GM19397 (cell line): Measurements from ENCODE around the gene PLN.

ENCODE experiments used
- ATAC-seq: cut with Tn5 transposase; IDR thresholded peaks from one replicate; pipeline ENCODE4 v1.9.1; 2021; ENCODE audit warnings: mild to moderate bottlenecking, moderate library complexity; ENCODE audit not compliant: unreplicated experiment

The PLN gene

DNA sequence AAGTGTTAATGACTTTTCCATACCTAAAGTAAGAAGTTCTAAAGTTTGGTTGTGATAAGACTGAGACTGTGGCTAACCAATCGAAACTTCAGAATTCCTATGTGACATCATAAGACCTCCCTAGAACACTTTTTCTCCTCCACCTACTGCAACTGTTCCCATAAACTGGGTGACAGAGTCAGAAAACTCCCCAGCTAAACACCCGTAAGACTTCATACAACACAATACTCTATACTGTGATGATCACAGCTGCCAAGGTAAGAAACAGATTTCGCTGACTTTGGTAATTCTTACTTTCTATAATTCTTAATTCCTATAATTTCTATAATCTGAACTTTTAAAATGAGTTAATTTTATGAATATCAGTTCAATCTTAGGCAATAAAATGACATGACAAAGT, at the start of gene PLN:
TSS of gene PLN (plus strand) at position 161 of the 400 bp plus-strand sequence. CDS start 10,626 bp downstream, outside the sequence.
- no peak for ATAC-seq

- ATAC-seq, result no peak
Measured at GRCh38 chr6:118500130-118501015, 47.7 kb upstream of the PLN start.

DNA sequence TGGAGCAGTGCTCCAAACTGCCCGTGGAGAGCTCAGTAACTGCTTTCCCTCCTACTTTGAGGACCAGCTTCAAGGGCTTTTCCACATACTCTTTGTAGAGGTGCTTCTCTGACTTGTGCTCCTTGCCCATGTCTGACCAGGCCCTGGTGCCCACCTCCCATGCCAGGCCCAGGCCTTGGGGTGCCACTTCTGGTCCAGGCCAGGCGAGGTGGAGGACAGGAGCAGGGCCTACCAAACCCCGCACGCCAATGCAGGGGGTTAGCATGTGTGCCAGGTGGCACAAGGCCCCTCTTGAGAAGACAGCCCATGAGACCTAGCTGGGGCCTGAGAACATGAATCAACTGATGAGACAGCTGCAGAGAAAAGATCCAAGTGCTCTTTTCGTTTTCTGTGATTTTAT, 47.0 kb upstream of the PLN start:
- ATAC-seq, result no peak

- ATAC-seq, result no peak
Measured at GRCh38 chr6:118501765-118502164, 46.3 kb upstream of the PLN start.

DNA sequence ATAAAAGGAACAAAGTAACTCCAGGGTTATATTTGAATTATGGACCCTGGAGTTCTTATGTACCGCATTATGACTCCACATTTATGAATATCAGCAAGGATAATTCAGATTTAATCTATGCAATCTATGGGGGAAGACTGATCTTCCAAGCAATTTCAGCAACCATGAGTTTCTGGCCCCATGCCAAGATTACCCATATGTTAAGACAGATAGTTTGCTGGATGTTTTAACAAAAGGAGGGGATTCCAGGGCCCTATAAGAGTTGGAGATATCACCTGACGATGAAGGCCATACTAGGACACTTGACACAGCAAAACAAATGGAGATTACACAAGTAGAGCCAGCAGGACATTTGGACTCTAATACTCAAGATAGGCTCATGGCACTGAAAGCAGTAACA, 45.9 kb upstream of the PLN start:
- no peak for ATAC-seq

DNA sequence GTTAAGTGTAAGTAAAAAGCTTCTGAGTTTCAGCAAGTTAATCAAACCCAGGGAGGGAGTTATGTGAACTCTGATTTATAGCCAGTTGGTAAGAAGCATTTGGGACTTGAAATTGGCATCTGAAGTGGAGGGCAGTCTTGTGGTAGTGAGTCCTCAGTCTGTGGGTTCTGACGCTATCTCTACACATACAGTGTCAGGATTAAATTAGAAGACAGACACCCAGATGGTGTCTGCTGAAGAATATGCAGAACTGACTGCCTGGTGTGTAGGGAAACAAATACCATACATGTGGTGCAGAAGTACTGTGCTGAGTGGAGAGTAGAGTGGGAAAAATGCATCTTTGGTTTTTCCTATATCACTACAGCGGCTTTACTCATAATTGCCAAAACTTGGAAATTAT, 43.5 kb upstream of the PLN start:
- no peak for ATAC-seq

DNA sequence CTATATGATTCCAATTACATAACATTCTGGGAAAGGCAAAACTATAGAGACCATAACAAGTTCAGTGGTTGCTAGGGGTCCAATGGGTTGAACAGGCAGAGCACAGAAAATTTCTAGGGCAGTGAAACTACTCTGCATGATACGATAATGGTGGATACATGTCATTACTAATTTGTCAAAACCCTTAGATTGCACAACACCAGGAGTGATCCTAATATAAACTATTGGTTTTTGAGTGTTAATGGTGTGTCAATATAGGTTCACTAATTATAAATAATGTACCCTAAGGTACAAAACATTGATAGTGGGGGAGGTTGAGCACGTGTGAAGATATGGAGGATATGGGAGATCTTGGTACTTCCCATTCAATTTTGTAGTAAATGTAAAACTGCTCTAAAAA, 42.4 kb upstream of the PLN start:
- ATAC-seq, result no peak

DNA sequence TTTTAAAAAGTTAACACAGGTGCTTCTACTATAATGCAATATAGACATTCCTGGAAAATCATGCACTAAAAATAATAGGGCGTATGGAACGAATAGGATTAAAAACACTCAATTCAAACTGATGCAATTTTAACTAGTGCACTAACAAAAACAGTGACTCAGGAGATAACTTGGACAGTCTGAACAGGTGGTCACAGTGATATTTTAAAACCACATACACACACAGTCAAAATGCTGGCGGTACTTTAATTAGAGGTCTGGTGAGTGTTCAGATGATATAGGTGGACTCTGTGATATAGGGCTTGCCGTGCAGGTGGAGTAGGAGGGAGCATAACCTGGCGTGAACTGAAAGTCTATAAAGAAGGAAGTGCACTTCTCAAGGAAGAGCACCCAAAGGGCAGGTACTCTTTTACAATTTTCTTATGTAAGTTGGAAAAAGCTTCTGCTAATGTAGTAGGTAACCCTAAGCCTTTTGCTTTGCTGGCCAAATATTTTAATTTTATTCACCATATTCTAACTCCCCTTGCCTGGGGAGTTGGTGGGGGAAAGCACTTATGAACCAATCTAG, 41.9 kb upstream of the PLN start:
- no peak for ATAC-seq

GRCh38 chr6:118507636-118508035, 40.5 kb upstream of the PLN start:
- no peak for ATAC-seq

GRCh38 chr6:118509009-118509617, 39.0 kb upstream of the PLN start:
- ATAC-seq, result no peak

DNA sequence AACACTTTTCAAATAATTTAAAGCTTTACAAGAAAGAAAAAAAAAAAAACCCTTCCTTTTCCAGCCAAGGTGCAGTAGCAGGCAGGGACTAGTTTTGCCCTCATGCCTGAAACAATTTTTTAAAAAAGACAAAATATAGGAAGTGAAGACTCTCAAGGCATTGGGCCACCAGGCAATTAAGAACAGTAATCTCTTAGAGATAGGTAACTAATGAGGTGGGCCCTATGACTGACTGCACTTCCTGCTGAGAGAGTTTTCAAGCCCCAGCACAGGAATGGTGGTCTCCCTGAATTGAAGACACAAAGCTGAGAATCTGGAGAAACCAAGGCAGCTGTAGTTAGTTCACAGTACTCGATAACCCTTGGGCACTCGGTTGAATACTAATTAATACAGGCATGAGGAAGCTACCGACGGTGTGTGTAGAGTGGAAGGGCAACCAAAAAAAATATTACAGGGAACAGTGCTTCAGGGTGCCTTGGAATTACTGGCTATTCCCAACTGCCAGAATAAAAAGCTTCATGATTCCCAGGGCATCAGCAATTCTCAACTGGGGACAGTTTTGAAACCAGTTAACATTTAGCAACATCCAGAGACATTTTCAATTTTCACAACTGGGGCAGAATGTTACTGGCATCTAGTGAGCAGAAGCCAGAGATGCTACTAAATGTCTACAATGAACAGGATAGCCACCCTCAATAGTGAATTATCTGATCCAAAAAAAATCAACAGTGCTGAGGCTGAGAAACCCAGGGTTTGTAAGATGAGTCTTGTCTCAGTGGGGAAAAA, 36.0 kb upstream of the PLN start:
- ATAC-seq, result no peak

DNA sequence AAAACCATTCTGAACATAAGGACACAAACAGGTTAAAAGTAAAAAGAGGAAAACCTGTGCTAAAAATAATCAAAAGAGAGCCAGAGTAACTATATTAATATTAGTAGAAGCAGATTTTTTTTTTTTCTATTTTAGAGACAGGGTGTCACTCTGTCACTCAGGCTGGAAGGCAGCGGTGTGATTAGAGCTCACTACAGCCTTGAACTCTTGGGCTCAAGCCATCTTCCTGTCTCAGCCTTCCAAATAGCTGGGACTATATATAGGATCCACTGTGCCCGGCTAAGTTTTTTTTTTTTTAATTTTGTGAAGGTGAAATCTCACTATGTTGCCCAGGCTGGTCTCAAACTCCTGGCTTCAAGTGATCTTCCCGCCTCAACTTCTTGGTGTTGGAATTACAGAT, 33.4 kb upstream of the PLN start:
- no peak for ATAC-seq

- no peak for ATAC-seq
Measured at GRCh38 chr6:118522422-118522821, 25.7 kb upstream of the PLN start.

GRCh38 chr6:118523216-118523615, 24.9 kb upstream of the PLN start:
- no peak for ATAC-seq

DNA sequence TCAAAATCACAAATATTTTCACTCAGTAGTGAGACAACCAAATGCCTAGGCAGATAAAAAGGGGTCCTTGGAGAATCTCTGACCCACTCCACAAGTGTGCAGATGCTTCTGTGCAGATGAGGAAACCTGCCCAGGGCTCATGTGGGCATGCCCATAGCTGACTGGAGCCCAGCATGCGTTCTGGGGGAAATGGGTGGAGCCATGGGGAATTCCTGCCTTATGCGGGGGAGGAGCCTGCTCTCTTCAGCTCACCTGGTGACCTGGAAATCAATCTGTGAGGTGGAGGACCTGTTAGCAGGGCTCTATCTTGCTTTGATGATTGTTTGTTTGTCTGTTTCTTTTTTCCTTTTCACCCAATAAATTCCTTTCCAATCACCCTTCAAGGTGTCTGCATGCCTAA, 23.4 kb upstream of the PLN start:
- ATAC-seq, result no peak

- ATAC-seq, result no peak
Measured at GRCh38 chr6:118525913-118526780, 21.9 kb upstream of the PLN start.

DNA sequence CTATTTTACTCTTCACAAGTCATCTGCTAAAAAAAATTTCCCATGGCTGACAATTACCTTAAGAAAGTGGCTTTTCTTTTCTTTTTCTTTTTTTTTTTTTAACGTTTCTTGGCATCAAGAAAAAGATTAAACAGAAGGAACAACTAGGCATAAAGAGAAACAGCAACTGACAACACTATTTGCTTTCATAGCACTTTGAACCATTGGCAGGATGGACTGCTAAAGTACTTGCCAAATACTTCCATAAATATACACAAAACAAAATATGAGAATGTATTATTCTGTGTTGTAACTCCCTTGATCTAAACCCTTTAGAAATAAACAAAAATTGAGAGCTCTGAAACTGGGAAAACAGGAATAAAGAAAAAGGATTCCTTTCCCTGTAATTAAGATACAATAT, 20.0 kb upstream of the PLN start:
- ATAC-seq, result no peak

DNA sequence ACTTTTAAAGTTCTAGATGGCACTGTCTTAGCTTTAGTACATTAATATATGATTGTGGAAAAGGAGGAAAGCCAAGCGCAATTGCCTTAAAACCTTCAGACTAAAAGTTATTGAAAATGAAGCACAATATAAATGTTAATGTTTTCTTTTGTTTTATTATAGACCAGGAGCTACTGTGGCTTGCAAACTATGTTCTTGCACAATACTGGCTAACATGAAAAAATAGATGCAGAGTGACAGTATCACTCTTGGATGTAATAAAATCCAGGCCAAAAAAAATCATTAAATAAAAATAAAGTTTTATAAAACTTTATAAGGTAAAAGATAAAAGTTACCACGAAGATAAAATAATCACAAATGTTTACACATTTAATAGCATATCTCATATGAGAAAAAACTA, 18.3 kb upstream of the PLN start:
- no peak for ATAC-seq

- no peak for ATAC-seq
Measured at GRCh38 chr6:118530942-118531341, 17.2 kb upstream of the PLN start.

GRCh38 chr6:118535176-118535844, 12.8 kb upstream of the PLN start:
- no peak for ATAC-seq
